WTC11 (cell line): ENCODE results near the gene PMEPA1. TPM values are rescaled to one million over a fixed set of nuclear protein-coding genes. Genes with fewer than 3 reads are reported as not detected.

Experiments
- ATAC-seq: fragments of 200-7000 bp; cut with Tn5 transposase; 2 replicates; pipeline ENCODE4 v1.10.0; 2021; ENCODE audit warnings: mild to moderate bottlenecking, moderate library complexity
- CTCF ChIA-PET: fragments of 300-600 bp; sonication (Branson Sonifier 250); formaldehyde crosslinking; loops from one replicate; lab custom pipeline; 2021; ENCODE audit warnings: antibody characterized with exemption; lab: Charles Lee
- POLR2A ChIA-PET: fragments of 350-600 bp; sonication (Branson Sonifier 250); formaldehyde crosslinking; loops from one replicate; lab custom pipeline; 2021; ENCODE audit warnings: antibody characterized with exemption; lab: Charles Lee
- DNase-seq: peaks from one replicate; pipeline ENCODE4 v3.0.0; 2021; ENCODE audit warnings: low spot score
- H3K27ac Mint-ChIP-seq: 2 replicates; pipeline ENCODE4 v1.8.0; 2021; ENCODE audit warnings: mixed read lengths
- H3K27me3 Mint-ChIP-seq: 2 replicates; pipeline ENCODE4 v1.8.0; 2021; ENCODE audit warnings: low read depth, mild to moderate bottlenecking, moderate library complexity, mixed read lengths
- H3K36me3 Mint-ChIP-seq: 2 replicates; pipeline ENCODE4 v1.8.0; 2021; ENCODE audit warnings: mixed read lengths
- H3K4me1 Mint-ChIP-seq: 2 replicates; pipeline ENCODE4 v1.8.0; 2022; ENCODE audit warnings: mixed read lengths
- H3K4me3 Mint-ChIP-seq: 2 replicates; pipeline ENCODE4 v1.8.0; 2021; ENCODE audit warnings: mild to moderate bottlenecking, moderate library complexity, mixed read lengths
- H3K9me3 Mint-ChIP-seq: 2 replicates; pipeline ENCODE4 v1.8.0; 2021; ENCODE audit warnings: mixed read lengths
- OVOL2 ChIP-seq: fragments of 250-450 bp; sonication (Bioruptor Pico); IDR thresholded peaks from 2 replicates; pipeline ENCODE4 v1.9.0; 2021; ENCODE audit warnings: mild to moderate bottlenecking, borderline replicate concordance
- ZNF263 ChIP-seq: sonication (generic); formaldehyde crosslinking; IDR thresholded peaks from 2 replicates; pipeline ENCODE4 v1.8.1; 2022; ENCODE audit warnings: low read depth, mild to moderate bottlenecking, moderate library complexity, missing genetic modification reagents
- total RNA-seq: library from RNA; stranded (reverse); gene quantifications from 3 replicates; pipeline ENCODE4 v1.2.3, GENCODE V29; 2021
- TF ChIP-seq, protein P1 (sequence below): sonication (generic); formaldehyde crosslinking; conservative IDR thresholded peaks from 2 replicates; pipeline ENCODE4 v1.8.1; 2022; ENCODE audit warnings: mild to moderate bottlenecking, missing genetic modification reagents
- TF ChIP-seq, protein P2 (sequence below): sonication (generic); formaldehyde crosslinking; IDR thresholded peaks from 2 replicates; pipeline ENCODE4 v1.8.1; 2023; ENCODE audit warnings: mild to moderate bottlenecking, moderate library complexity, missing genetic modification reagents
- TF ChIP-seq, protein P3 (sequence below): sonication (generic); formaldehyde crosslinking; IDR thresholded peaks from 2 replicates; pipeline ENCODE4 v1.8.1; 2022; ENCODE audit warnings: low read depth, missing genetic modification reagents, borderline replicate concordance
- TF ChIP-seq, protein P4 (sequence below): sonication (generic); formaldehyde crosslinking; IDR thresholded peaks from 2 replicates; pipeline ENCODE4 v1.8.0; 2022; ENCODE audit warnings: mild to moderate bottlenecking, missing genetic modification reagents
- TF ChIP-seq, protein P5 (sequence below): sonication (generic); formaldehyde crosslinking; IDR thresholded peaks from 2 replicates; pipeline ENCODE4 v1.8.1; 2022; ENCODE audit warnings: missing genetic modification reagents, borderline replicate concordance

PMEPA1 gene
- total RNA-seq, 1 experiment from 2014 or later, result 40.6 TPM

DNA sequence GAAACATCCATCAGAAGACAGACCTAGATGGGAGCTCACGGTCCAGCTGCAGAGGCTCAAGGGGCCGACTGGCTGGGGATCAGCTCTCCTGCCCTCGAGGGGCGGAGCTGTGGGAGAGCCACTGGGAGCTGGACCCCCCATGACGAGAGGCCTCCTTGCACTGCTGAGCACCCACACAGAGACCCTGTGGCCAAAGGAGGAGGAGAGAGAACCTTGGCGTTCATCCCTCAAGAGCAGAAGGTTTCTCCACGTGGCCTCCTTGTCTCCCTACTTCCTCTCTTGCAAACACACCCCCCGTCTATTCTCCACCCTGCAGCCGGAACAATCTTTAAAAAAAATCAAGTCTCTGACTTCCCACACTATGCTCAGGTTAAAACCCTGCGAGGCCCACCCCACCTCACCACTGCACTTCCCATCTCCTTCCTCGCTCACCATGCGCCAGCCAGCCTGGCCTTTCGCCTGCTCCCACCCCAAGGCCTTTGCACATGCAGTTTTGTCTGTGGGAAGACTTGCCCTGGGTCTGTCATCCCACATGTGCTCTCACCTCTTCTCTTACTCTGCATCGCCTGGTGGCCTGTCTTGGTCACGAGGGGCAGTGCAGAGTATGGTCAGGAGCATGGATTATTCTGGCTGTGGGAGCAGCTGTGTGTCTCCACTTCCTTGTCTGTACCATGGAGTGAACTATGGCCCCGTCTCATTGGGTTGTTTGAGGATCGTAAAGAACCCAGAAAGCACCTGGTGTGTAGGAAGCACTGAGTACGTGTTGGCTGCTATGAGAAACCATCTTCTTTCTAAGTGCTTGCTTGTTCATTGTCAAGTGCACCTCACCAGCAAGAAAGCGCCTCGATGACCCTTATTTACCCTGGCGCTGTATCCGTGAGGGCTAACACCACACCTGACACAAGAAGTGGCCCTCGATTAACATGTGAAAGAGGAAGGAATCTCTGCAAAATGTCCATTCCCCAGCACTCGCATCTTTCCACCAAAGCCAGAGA lies 32.9 kb downstream of the PMEPA1 start:
- Mint-ChIP-seq H3K27me3 (no peaks in the 10 kb centered on the region), H3K9me3 (no peaks in the 10 kb centered on the region), H3K4me3 (peak overlapping the region; percentile 30), H3K27ac (peak overlapping the region; percentile 28), H3K36me3 (no peaks in the 10 kb centered on the region; the same call in 1 of the 2 replicates), H3K4me1 (peaks cover 92% of the 10 kb centered on the region)
- ChIA-PET CTCF (no interaction called here), POLR2A (interaction anchor here (0.6 kb wide), 1 partner anchor 520 kb away, joined by 3 read pairs; no protein-coding TSS in a partner anchor)
- DNase-seq (no peak), ATAC-seq (no peak; the same call in 1 of the 2 replicates)
- TF ChIP-seq, protein P1, sequence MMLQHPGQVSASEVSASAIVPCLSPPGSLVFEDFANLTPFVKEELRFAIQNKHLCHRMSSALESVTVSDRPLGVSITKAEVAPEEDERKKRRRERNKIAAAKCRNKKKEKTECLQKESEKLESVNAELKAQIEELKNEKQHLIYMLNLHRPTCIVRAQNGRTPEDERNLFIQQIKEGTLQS, result no peak
- TF ChIP-seq ZNF263 (CRISPR knock-in tag), result no peak
- no peak for TF ChIP-seq OVOL2 (CRISPR knock-in tag)
- TF ChIP-seq, protein P2, sequence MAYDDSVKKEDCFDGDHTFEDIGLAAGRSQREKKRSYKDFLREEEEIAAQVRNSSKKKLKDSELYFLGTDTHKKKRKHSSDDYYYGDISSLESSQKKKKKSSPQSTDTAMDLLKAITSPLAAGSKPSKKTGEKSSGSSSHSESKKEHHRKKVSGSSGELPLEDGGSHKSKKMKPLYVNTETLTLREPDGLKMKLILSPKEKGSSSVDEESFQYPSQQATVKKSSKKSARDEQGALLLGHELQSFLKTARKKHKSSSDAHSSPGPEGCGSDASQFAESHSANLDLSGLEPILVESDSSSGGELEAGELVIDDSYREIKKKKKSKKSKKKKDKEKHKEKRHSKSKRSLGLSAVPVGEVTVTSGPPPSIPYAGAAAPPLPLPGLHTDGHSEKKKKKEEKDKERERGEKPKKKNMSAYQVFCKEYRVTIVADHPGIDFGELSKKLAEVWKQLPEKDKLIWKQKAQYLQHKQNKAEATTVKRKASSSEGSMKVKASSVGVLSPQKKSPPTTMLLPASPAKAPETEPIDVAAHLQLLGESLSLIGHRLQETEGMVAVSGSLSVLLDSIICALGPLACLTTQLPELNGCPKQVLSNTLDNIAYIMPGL (CRISPR knock-in tag), result no peak
- TF ChIP-seq, protein P3, sequence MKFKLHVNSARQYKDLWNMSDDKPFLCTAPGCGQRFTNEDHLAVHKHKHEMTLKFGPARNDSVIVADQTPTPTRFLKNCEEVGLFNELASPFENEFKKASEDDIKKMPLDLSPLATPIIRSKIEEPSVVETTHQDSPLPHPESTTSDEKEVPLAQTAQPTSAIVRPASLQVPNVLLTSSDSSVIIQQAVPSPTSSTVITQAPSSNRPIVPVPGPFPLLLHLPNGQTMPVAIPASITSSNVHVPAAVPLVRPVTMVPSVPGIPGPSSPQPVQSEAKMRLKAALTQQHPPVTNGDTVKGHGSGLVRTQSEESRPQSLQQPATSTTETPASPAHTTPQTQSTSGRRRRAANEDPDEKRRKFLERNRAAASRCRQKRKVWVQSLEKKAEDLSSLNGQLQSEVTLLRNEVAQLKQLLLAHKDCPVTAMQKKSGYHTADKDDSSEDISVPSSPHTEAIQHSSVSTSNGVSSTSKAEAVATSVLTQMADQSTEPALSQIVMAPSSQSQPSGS (CRISPR knock-in tag), result no peak
- TF ChIP-seq, protein P4, sequence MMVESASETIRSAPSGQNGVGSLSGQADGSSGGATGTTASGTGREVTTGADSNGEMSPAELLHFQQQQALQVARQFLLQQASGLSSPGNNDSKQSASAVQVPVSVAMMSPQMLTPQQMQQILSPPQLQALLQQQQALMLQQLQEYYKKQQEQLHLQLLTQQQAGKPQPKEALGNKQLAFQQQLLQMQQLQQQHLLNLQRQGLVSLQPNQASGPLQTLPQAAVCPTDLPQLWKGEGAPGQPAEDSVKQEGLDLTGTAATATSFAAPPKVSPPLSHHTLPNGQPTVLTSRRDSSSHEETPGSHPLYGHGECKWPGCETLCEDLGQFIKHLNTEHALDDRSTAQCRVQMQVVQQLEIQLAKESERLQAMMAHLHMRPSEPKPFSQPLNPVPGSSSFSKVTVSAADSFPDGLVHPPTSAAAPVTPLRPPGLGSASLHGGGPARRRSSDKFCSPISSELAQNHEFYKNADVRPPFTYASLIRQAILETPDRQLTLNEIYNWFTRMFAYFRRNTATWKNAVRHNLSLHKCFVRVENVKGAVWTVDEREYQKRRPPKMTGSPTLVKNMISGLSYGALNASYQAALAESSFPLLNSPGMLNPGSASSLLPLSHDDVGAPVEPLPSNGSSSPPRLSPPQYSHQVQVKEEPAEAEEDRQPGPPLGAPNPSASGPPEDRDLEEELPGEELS (CRISPR knock-in tag), result no peak

DNA sequence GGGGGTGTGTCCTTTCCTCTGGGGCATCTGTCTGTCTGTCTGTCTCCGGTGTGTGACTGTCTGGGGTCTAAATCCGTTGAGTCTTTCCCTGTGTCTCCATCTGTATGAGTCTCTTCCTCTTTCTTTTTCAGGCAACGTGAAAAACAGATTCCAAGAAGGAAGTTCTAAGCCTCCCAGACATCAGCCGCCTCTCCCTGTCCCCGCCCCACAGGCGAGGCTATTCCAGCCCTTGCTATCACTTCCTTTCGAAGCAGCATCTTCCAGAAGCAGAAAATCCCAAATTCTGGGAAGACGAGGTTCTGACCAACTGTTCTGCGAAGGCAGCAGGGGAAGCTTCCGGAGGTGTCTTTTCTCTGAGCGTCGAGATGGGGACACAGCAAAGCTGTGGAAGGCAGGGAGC lies 34.0 kb downstream of the PMEPA1 start:
- TF ChIP-seq, protein P5, sequence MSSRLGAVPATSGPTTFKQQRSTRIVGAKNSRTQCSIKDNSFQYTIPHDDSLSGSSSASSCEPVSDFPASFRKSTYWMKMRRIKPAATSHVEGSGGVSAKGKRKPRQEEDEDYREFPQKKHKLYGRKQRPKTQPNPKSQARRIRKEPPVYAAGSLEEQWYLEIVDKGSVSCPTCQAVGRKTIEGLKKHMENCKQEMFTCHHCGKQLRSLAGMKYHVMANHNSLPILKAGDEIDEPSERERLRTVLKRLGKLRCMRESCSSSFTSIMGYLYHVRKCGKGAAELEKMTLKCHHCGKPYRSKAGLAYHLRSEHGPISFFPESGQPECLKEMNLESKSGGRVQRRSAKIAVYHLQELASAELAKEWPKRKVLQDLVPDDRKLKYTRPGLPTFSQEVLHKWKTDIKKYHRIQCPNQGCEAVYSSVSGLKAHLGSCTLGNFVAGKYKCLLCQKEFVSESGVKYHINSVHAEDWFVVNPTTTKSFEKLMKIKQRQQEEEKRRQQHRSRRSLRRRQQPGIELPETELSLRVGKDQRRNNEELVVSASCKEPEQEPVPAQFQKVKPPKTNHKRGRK (CRISPR knock-in tag), result no peak
- no peak for TF ChIP-seq OVOL2 (CRISPR knock-in tag)
- ATAC-seq (no peak), DNase-seq (no peak)
- no peaks in the 10 kb centered on the region; the same call in 1 of the 2 replicates for H3K36me3 Mint-ChIP-seq
- H3K27ac Mint-ChIP-seq, result peak overlapping the region; percentile 28; the same call in 1 of the 2 replicates
- no peaks in the 10 kb centered on the region for H3K27me3 Mint-ChIP-seq
- H3K9me3 Mint-ChIP-seq, result no peaks in the 10 kb centered on the region
- H3K4me1 Mint-ChIP-seq, result peaks cover 90% of the 10 kb centered on the region
- POLR2A ChIA-PET, result no interaction called here
- CTCF ChIA-PET, result interaction anchor here (1.0 to 1.7 kb wide), 2 partner anchors 7 to 53 kb away, joined by 3 to 4 read pairs; no protein-coding TSS in a partner anchor
- H3K4me3 Mint-ChIP-seq, result no peak overlapping the region

DNA sequence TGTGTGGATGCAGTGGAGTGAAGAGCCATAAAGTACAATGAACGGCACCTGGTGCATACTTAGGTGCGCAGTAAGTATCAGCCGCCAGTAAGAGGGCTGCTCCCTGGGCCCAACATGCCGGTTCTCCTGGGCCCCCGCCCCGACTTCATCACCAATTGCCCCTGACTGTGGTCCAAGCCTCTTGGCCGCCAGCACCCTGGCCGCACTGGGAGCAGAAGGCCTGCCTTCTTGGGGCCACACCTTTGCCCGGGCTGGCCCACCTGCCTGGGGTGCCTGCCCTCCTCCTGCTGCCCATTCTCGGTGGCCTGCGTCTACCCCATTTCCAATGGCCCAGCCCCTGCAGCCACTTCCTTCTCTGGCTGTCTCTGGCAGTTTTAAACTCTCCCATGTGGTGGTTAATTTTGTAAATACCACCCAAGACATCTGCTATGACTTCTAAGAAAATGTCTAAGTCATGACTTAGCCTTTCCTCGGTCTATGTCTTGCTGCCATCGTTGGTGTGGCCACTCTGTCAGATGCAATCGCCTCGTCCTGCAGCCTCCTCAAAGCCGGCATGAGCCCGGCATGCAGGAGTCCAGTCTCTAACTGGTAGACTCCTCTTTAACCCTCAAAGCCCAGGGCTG lies 36.8 kb downstream of the PMEPA1 start:
- CTCF ChIA-PET, result no interaction called here
- POLR2A ChIA-PET, result no interaction called here
- peaks cover 78% of the 10 kb centered on the region for H3K4me1 Mint-ChIP-seq
- TF ChIP-seq, protein P3 (CRISPR knock-in tag), result no peak
- TF ChIP-seq, all 79 proteins: peak for 0
- DNase-seq (no peak), ATAC-seq (no peak)
- Mint-ChIP-seq H3K36me3 (no peaks in the 10 kb centered on the region; the same call in 1 of the 2 replicates), H3K27me3 (no peaks in the 10 kb centered on the region), H3K27ac (peak overlapping the region; percentile 29; the same call in 1 of the 2 replicates), H3K4me3 (no peak overlapping the region), H3K9me3 (no peaks in the 10 kb centered on the region)
